SK-N-SH (cell line): ENCODE measurements around the gene LIMA1. TPM values are rescaled to one million over a fixed set of nuclear protein-coding genes. Genes with fewer than 3 reads are reported as not detected.

ENCODE experiments used
- CTCF ChIA-PET: fragments of 300-600, 350-600 bp; formaldehyde crosslinking; extraction: SDS; loops from one replicate; lab custom pipeline; 2021; lab: Yijun Ruan, JAX
- POLR2A ChIA-PET: fragments of 350-600 bp; sonication (Branson Sonifier 250); formaldehyde crosslinking; extraction: SDS; loops from one replicate; lab custom pipeline; 2020; ENCODE audit warnings: antibody characterized with exemption, inconsistent platforms; lab: Yijun Ruan, JAX
- DNase-seq: peaks from one replicate; pipeline ENCODE4 v3.0.0; 2012
- H2AFZ ChIP-seq: fragments of 200-600 bp; sonication (generic); 2 replicates; pipeline ENCODE4 v1.8.1; 2016; ENCODE audit warnings: antibody characterized with exemption, mild to moderate bottlenecking, low read depth
- H3F3A ChIP-seq: fragments of 200-600 bp; sonication (generic); replicated peaks from 2 replicates; pipeline ENCODE3; 2016; ENCODE audit warnings: antibody characterized with exemption, mild to moderate bottlenecking; ENCODE audit not compliant: insufficient read depth
- H3K27ac ChIP-seq, 2 experiments: fragments of 200-500 bp in 1 of 2; fragments of 200-600 bp in 1 of 2; sonication (Bioruptor generic) in 1 of 2; sonication (generic), shearing (Covaris generic) in 1 of 2; 2 replicates each; pipeline versions ENCODE4 v1.5.1 to v1.6.1; 2014 to 2016; ENCODE audit warnings: low read depth in 2 of 2, inconsistent platforms in 1 of 2, low read length in 1 of 2, mild to moderate bottlenecking in 1 of 2, mixed read lengths in 1 of 2
- H3K27me3 ChIP-seq: fragments of 200-600 bp; sonication (generic), shearing (Covaris generic); 2 replicates; pipeline ENCODE4 v1.6.1; 2016; ENCODE audit warnings: mixed run types; ENCODE audit not compliant: insufficient read depth
- H3K36me3 ChIP-seq, 2 experiments: fragments of 200-500 bp in 1 of 2; fragments of 200-600 bp in 1 of 2; sonication (Bioruptor generic) in 1 of 2; sonication (generic) in 1 of 2; replicated peaks in 1 of 2; 2 replicates each; pipeline versions ENCODE3 to v1.5.1; 2014 to 2016; ENCODE audit warnings: low read length in 1 of 2, mild to moderate bottlenecking in 1 of 2; ENCODE audit not compliant: insufficient read depth in 2 of 2, control insufficient read depth in 1 of 2
- H3K4me1 ChIP-seq, 2 experiments: fragments of 200-500 bp in 1 of 2; fragments of 200-600 bp in 1 of 2; sonication (Bioruptor generic) in 1 of 2; sonication (generic), shearing (Covaris generic) in 1 of 2; 2 replicates each; pipeline versions ENCODE4 v1.5.1 to v1.6.1; 2014 to 2016; ENCODE audit warnings: low read depth in 1 of 2, low read length in 1 of 2, mixed run types in 1 of 2; ENCODE audit not compliant: insufficient read depth in 2 of 2, control insufficient read depth in 1 of 2
- H3K4me2 ChIP-seq: fragments of 200-600 bp; sonication (generic), shearing (Covaris generic); 2 replicates; pipeline ENCODE4 v1.6.1; 2017; ENCODE audit warnings: mixed run types
- H3K4me3 ChIP-seq, 2 experiments: fragments of 200-500 bp in 1 of 2; fragments of 200-600 bp in 1 of 2; sonication (Bioruptor generic) in 1 of 2; sonication (generic), shearing (Covaris generic) in 1 of 2; 2 replicates each; pipeline versions ENCODE4 v1.5.1 to v1.8.1; 2014 to 2016; ENCODE audit warnings: low read depth in 2 of 2, inconsistent platforms in 1 of 2, low read length in 1 of 2, mild to moderate bottlenecking in 1 of 2, mixed read lengths in 1 of 2, moderate library complexity in 1 of 2
- H3K79me2 ChIP-seq: fragments of 200-600 bp; sonication (generic); 2 replicates; pipeline ENCODE4 v1.8.1; 2017; ENCODE audit warnings: mild to moderate bottlenecking; ENCODE audit not compliant: insufficient read depth
- H3K9ac ChIP-seq: fragments of 200-600 bp; sonication (generic); 2 replicates; pipeline ENCODE4 v1.6.1; 2017; ENCODE audit warnings: mixed run types
- H3K9me2 ChIP-seq: fragments of 200-600 bp; sonication (generic); 2 replicates; pipeline ENCODE4 v1.6.1; 2017; ENCODE audit warnings: mixed run types
- H3K9me3 ChIP-seq: fragments of 200-600 bp; sonication (generic); 2 replicates; pipeline ENCODE4 v1.6.1; 2017; ENCODE audit warnings: mixed run types, mild to moderate bottlenecking, moderate library complexity
- H4K20me1 ChIP-seq: fragments of 200-600 bp; sonication (generic); 2 replicates; pipeline ENCODE4 v1.6.1; 2017; ENCODE audit warnings: mild to moderate bottlenecking, mixed run types; ENCODE audit not compliant: insufficient read depth
- CHD2 ChIP-seq: fragments of 150-350 bp; IDR thresholded peaks from 2 replicates; pipeline ENCODE4 v1.6.1; 2018; ENCODE audit warnings: low read length; ENCODE audit not compliant: partially characterized antibody
- ELF1 ChIP-seq: IDR thresholded peaks from 2 replicates; pipeline ENCODE4 v1.4.0; 2012
- EZH2phosphoT487 ChIP-seq: fragments of 200-600 bp; sonication (generic); IDR thresholded peaks from 2 replicates; pipeline ENCODE4 v1.6.1; 2017; ENCODE audit warnings: low read depth, mixed run types, mild to moderate bottlenecking, antibody characterized with exemption, moderate library complexity, borderline replicate concordance
- FOSL2 ChIP-seq: IDR thresholded peaks from 2 replicates; pipeline ENCODE4 v1.4.0; 2012; ENCODE audit warnings: low read depth, mild to moderate bottlenecking, moderate library complexity, borderline replicate concordance
- FOXJ3 ChIP-seq: sonication (generic); formaldehyde crosslinking; IDR thresholded peaks from 2 replicates; pipeline ENCODE4 v1.5.1; 2020; ENCODE audit warnings: mild to moderate bottlenecking, missing genetic modification reagents
- FOXM1 ChIP-seq: IDR thresholded peaks from 2 replicates; pipeline ENCODE4 v1.4.0; 2012; ENCODE audit warnings: low read depth, mild to moderate bottlenecking
- MEF2A ChIP-seq: IDR thresholded peaks from 2 replicates; pipeline ENCODE4 v1.4.0; 2012; ENCODE audit warnings: low read depth, borderline replicate concordance
- NRF1 ChIP-seq: IDR thresholded peaks from 2 replicates; pipeline ENCODE4 v1.6.1; 2012; ENCODE audit warnings: low read depth, mild to moderate bottlenecking, low read length
- RAD21 ChIP-seq: IDR thresholded peaks from 2 replicates; pipeline ENCODE4 v1.6.1; 2012; ENCODE audit warnings: mild to moderate bottlenecking, low read length
- RFX5 ChIP-seq: IDR thresholded peaks from 2 replicates; pipeline ENCODE4 v1.6.1; 2012; ENCODE audit warnings: mild to moderate bottlenecking, improper control_type of control experiment, low read length
- SMC3 ChIP-seq: IDR thresholded peaks from 2 replicates; pipeline ENCODE4 v1.6.1; 2012; ENCODE audit warnings: low read depth, low read length, improper control_type of control experiment
- TAF1 ChIP-seq: IDR thresholded peaks from 2 replicates; pipeline ENCODE4 v1.6.1; 2012; ENCODE audit warnings: low read depth, mild to moderate bottlenecking, low read length, moderate library complexity, borderline replicate concordance
- TCF12 ChIP-seq: IDR thresholded peaks from 2 replicates; pipeline ENCODE4 v1.4.0; 2012
- TEAD4 ChIP-seq: IDR thresholded peaks from 2 replicates; pipeline ENCODE4 v1.4.0; 2012; ENCODE audit warnings: mild to moderate bottlenecking, borderline replicate concordance; ENCODE audit not compliant: insufficient read depth
- YY1 ChIP-seq: IDR thresholded peaks from 2 replicates; pipeline ENCODE4 v1.4.0; 2012; ENCODE audit warnings: low read depth, mild to moderate bottlenecking
- whole genome bisulfite sequencing: methylation state at CpG from one replicate; pipeline ENCODE4 v1.1.6; 2017; ENCODE audit warnings: low lambda C conversion rate; 5-methylcytosine and 5-hydroxymethylcytosine counted together
- polyA plus RNA-seq, 3 experiments: library from polyadenylated mRNA; depleted of rRNA; stranded (reverse); fragments of >200 nt; gene quantifications; 2 replicates each; pipeline ENCODE4 v1.2.3, GENCODE V29; 2012
- TF ChIP-seq, protein P1 (sequence below): fragments of 150-350 bp; IDR thresholded peaks from 2 replicates; pipeline ENCODE4 v1.6.1; 2017; ENCODE audit warnings: antibody characterized with exemption, low read length, low read depth, borderline replicate concordance
- TF ChIP-seq, protein P2 (sequence below): fragments of 200-600 bp; sonication (generic); IDR thresholded peaks from 2 replicates; pipeline ENCODE4 v1.6.1; 2017; ENCODE audit warnings: antibody characterized with exemption, mild to moderate bottlenecking, moderate library complexity
- TF ChIP-seq, protein P3 (sequence below): IDR thresholded peaks from 2 replicates; pipeline ENCODE4 v1.4.0; 2012; ENCODE audit warnings: low read depth, borderline replicate concordance
- TF ChIP-seq, protein P4 (sequence below): fragments of 150-350 bp; IDR thresholded peaks from 2 replicates; pipeline ENCODE4 v1.6.1; 2016; ENCODE audit warnings: mild to moderate bottlenecking, low read depth, low read length
- TF ChIP-seq, protein P5 (sequence below): IDR thresholded peaks from 2 replicates; pipeline ENCODE4 v1.4.0; 2012; ENCODE audit warnings: low read depth
- TF ChIP-seq, protein P6 (sequence below): IDR thresholded peaks from 2 replicates; pipeline ENCODE4 v1.6.1; 2012; ENCODE audit warnings: mild to moderate bottlenecking, low read depth, low read length, moderate library complexity
- TF ChIP-seq, protein P7 (sequence below): IDR thresholded peaks from 2 replicates; pipeline ENCODE4 v1.4.0; 2012; ENCODE audit warnings: low read depth, borderline replicate concordance

Gene LIMA1
- polyA plus RNA-seq, 1 of the 3 experiments (the other 2 are of a cell fraction): 96.6 TPM

DNA sequence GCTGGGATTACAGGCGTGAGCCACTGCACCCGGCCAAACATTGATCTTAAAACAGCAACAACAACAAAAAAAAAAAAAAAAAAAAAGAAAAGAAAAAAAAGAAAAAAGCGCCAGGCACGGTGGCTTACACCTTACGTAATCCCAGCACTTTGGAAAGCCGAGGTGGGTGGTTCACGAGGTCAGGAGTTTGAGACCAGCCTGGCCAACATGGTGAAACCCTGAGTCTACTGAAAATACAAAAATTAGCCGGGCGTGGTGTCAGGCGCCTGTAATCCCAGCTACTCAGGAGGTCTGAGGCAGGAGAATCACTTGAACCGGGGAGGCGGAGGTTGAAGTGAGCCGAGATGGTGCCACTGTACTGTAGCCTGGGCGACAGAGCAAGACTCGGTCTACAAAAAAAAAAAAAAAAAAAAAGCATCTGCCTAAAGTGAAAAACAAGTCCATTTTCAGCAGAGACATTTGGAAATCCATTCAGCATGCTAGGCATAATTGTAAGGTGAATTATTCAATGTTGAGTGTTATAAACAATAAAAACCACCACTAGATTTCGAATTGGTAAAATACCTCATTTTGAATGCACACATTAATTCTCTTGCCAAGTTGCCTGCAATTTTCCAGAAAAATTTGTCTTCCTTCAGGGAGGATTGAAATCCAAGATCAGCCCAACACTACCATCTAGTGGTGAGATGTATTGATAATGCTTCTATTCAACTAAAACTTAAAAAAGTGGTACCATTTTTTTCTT, 108.2 kb downstream of the LIMA1 start:
- Histone ChIP-seq H3K4me1 (no peaks in the 10 kb centered on the region), H2AFZ (no peak overlapping the region), H3K9me2 (no peaks in the 10 kb centered on the region), H3K9me3 (no peaks in the 10 kb centered on the region), H3K36me3 (peaks cover 24 to 54% of the 10 kb centered on the region in 2 experiments), H3K4me3 (no peak overlapping the region), H3K27ac (peak overlapping the region in 1 of 2 experiments; percentile 41; a peak in 1 of 4 replicates), H3K27me3 (no peaks in the 10 kb centered on the region), H3K9ac (no peak overlapping the region), H3K79me2 (peaks cover 15% of the 10 kb centered on the region; the same call in 1 of the 2 replicates), H3F3A (peaks cover 50% of the 10 kb centered on the region), H4K20me1 (no peaks in the 10 kb centered on the region), H3K4me2 (no peak overlapping the region)
- DNase-seq: peak; percentile 64
- 74% methylated on average over 16 of the region's 16 CpGs for WGBS
- POLR2A ChIA-PET: no interaction called here
- CTCF ChIA-PET: interaction anchor here (0.6 to 4.9 kb wide), 48 partner anchors 8 to 310 kb away, joined by 3 to 33 read pairs (median 4); partner anchors contain the start of genes CERS5, COX14, GPD1 and LIMA1
- TF ChIP-seq TCF12: no peak
- TF ChIP-seq TAF1: no peak
- TF ChIP-seq, protein P1, sequence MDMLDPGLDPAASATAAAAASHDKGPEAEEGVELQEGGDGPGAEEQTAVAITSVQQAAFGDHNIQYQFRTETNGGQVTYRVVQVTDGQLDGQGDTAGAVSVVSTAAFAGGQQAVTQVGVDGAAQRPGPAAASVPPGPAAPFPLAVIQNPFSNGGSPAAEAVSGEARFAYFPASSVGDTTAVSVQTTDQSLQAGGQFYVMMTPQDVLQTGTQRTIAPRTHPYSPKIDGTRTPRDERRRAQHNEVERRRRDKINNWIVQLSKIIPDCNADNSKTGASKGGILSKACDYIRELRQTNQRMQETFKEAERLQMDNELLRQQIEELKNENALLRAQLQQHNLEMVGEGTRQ: no peak
- no peak for TF ChIP-seq CHD2
- TF ChIP-seq, protein P2, sequence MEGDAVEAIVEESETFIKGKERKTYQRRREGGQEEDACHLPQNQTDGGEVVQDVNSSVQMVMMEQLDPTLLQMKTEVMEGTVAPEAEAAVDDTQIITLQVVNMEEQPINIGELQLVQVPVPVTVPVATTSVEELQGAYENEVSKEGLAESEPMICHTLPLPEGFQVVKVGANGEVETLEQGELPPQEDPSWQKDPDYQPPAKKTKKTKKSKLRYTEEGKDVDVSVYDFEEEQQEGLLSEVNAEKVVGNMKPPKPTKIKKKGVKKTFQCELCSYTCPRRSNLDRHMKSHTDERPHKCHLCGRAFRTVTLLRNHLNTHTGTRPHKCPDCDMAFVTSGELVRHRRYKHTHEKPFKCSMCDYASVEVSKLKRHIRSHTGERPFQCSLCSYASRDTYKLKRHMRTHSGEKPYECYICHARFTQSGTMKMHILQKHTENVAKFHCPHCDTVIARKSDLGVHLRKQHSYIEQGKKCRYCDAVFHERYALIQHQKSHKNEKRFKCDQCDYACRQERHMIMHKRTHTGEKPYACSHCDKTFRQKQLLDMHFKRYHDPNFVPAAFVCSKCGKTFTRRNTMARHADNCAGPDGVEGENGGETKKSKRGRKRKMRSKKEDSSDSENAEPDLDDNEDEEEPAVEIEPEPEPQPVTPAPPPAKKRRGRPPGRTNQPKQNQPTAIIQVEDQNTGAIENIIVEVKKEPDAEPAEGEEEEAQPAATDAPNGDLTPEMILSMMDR: peak; percentile 74
- TF ChIP-seq, protein P3, sequence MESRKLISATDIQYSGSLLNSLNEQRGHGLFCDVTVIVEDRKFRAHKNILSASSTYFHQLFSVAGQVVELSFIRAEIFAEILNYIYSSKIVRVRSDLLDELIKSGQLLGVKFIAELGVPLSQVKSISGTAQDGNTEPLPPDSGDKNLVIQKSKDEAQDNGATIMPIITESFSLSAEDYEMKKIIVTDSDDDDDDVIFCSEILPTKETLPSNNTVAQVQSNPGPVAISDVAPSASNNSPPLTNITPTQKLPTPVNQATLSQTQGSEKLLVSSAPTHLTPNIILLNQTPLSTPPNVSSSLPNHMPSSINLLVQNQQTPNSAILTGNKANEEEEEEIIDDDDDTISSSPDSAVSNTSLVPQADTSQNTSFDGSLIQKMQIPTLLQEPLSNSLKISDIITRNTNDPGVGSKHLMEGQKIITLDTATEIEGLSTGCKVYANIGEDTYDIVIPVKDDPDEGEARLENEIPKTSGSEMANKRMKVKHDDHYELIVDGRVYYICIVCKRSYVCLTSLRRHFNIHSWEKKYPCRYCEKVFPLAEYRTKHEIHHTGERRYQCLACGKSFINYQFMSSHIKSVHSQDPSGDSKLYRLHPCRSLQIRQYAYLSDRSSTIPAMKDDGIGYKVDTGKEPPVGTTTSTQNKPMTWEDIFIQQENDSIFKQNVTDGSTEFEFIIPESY: no peak
- TF ChIP-seq, protein P4, sequence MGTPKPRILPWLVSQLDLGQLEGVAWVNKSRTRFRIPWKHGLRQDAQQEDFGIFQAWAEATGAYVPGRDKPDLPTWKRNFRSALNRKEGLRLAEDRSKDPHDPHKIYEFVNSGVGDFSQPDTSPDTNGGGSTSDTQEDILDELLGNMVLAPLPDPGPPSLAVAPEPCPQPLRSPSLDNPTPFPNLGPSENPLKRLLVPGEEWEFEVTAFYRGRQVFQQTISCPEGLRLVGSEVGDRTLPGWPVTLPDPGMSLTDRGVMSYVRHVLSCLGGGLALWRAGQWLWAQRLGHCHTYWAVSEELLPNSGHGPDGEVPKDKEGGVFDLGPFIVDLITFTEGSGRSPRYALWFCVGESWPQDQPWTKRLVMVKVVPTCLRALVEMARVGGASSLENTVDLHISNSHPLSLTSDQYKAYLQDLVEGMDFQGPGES: no peak
- TF ChIP-seq FOSL2: no peak
- TF ChIP-seq, protein P5, sequence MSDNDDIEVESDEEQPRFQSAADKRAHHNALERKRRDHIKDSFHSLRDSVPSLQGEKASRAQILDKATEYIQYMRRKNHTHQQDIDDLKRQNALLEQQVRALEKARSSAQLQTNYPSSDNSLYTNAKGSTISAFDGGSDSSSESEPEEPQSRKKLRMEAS: no peak
- no peak for TF ChIP-seq EZH2phosphoT487
- TF ChIP-seq SMC3: peak; percentile 60
- TF ChIP-seq TEAD4: no peak
- TF ChIP-seq, protein P6, sequence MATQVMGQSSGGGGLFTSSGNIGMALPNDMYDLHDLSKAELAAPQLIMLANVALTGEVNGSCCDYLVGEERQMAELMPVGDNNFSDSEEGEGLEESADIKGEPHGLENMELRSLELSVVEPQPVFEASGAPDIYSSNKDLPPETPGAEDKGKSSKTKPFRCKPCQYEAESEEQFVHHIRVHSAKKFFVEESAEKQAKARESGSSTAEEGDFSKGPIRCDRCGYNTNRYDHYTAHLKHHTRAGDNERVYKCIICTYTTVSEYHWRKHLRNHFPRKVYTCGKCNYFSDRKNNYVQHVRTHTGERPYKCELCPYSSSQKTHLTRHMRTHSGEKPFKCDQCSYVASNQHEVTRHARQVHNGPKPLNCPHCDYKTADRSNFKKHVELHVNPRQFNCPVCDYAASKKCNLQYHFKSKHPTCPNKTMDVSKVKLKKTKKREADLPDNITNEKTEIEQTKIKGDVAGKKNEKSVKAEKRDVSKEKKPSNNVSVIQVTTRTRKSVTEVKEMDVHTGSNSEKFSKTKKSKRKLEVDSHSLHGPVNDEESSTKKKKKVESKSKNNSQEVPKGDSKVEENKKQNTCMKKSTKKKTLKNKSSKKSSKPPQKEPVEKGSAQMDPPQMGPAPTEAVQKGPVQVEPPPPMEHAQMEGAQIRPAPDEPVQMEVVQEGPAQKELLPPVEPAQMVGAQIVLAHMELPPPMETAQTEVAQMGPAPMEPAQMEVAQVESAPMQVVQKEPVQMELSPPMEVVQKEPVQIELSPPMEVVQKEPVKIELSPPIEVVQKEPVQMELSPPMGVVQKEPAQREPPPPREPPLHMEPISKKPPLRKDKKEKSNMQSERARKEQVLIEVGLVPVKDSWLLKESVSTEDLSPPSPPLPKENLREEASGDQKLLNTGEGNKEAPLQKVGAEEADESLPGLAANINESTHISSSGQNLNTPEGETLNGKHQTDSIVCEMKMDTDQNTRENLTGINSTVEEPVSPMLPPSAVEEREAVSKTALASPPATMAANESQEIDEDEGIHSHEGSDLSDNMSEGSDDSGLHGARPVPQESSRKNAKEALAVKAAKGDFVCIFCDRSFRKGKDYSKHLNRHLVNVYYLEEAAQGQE: no peak
- TF ChIP-seq RFX5: peak; percentile 72; the same call in 1 of the 2 replicates
- no peak for TF ChIP-seq ELF1
- no peak for TF ChIP-seq YY1
- peak; percentile 86 for TF ChIP-seq RAD21
- TF ChIP-seq MEF2A: no peak
- no peak for TF ChIP-seq FOXM1
- no peak for TF ChIP-seq NRF1
- TF ChIP-seq FOXJ3 (CRISPR knock-in tag): no peak
- TF ChIP-seq, protein P7, sequence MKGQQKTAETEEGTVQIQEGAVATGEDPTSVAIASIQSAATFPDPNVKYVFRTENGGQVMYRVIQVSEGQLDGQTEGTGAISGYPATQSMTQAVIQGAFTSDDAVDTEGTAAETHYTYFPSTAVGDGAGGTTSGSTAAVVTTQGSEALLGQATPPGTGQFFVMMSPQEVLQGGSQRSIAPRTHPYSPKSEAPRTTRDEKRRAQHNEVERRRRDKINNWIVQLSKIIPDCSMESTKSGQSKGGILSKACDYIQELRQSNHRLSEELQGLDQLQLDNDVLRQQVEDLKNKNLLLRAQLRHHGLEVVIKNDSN: no peak
